HFFc6 (cell line): ENCODE data around the gene GCGR. TPM values are rescaled to one million over a fixed set of nuclear protein-coding genes. Genes with fewer than 3 reads are reported as not detected.

Source experiments
- DNase-seq: peaks from one replicate; pipeline ENCODE4 v3.0.0-alpha.2; 2018
- H3K27ac Mint-ChIP-seq: 2 replicates; pipeline ENCODE4 v1.8.0; 2020; ENCODE audit warnings: mild to moderate bottlenecking, mixed read lengths
- H3K27me3 Mint-ChIP-seq: 2 replicates; pipeline ENCODE4 v1.8.0; 2021; ENCODE audit warnings: mild to moderate bottlenecking, moderate library complexity, mixed read lengths; ENCODE audit not compliant: insufficient read depth
- H3K36me3 Mint-ChIP-seq: 2 replicates; pipeline ENCODE4 v1.8.0; 2021; ENCODE audit warnings: low read depth, mixed read lengths
- H3K4me1 Mint-ChIP-seq: 2 replicates; pipeline ENCODE4 v1.8.0; 2020; ENCODE audit warnings: low read depth, mixed read lengths
- H3K4me3 Mint-ChIP-seq: 2 replicates; pipeline ENCODE4 v1.8.0; 2020; ENCODE audit warnings: mild to moderate bottlenecking, moderate library complexity, mixed read lengths
- H3K9me3 Mint-ChIP-seq: 2 replicates; pipeline ENCODE4 v1.8.0; 2020; ENCODE audit warnings: mild to moderate bottlenecking, mixed read lengths
- long read RNA-seq: library from polyadenylated mRNA; unstranded; transcript quantifications from one replicate; pipeline ENCODE4 v2.0.0, GENCODE V29; 2019
- total RNA-seq, 6 experiments: library from RNA; stranded (reverse); fragmentation: NEBNext Ultra II Directional; extraction: Animal tissue kit (Norgen Biotek cat#: 25700); gene quantifications; 2 replicates in 1 of 6; 3 replicates in 5 of 6; pipeline ENCODE4 v1.2.3, GENCODE V29; 2021
- TF ChIP-seq, protein P1 (sequence below): fragments of 200-600 bp; sonication (generic); IDR thresholded peaks from 2 replicates; pipeline ENCODE4 v1.5.0; 2021; ENCODE audit warnings: antibody characterized with exemption, mild to moderate bottlenecking

GCGR gene
- total RNA-seq = not detected
- long read RNA-seq = 0 reads

- no peaks in the 10 kb centered on the region for H3K4me1 Mint-ChIP-seq
- no peak for DNase-seq
- H3K27ac Mint-ChIP-seq = no peak within 1 kb of the TSS
- no peaks in the 10 kb centered on the region for H3K36me3 Mint-ChIP-seq
- peaks cover 5% of the 10 kb centered on the region; the same call in 1 of the 2 replicates for H3K9me3 Mint-ChIP-seq
- H3K4me3 Mint-ChIP-seq = no peak within 1 kb of the TSS
- peaks cover 33% of the 10 kb centered on the region for H3K27me3 Mint-ChIP-seq
- TF ChIP-seq, protein P1, sequence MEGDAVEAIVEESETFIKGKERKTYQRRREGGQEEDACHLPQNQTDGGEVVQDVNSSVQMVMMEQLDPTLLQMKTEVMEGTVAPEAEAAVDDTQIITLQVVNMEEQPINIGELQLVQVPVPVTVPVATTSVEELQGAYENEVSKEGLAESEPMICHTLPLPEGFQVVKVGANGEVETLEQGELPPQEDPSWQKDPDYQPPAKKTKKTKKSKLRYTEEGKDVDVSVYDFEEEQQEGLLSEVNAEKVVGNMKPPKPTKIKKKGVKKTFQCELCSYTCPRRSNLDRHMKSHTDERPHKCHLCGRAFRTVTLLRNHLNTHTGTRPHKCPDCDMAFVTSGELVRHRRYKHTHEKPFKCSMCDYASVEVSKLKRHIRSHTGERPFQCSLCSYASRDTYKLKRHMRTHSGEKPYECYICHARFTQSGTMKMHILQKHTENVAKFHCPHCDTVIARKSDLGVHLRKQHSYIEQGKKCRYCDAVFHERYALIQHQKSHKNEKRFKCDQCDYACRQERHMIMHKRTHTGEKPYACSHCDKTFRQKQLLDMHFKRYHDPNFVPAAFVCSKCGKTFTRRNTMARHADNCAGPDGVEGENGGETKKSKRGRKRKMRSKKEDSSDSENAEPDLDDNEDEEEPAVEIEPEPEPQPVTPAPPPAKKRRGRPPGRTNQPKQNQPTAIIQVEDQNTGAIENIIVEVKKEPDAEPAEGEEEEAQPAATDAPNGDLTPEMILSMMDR = no peak
Measured at GRCh38 chr17:81803728-81804558, at the start of gene GCGR. TSS of gene GCGR (plus strand) at chr17:81804150. CDS start at chr17:81809019, 4,869 bp downstream.

- Mint-ChIP-seq H3K27ac (no peak overlapping the region), H3K4me3 (no peak overlapping the region), H3K27me3 (peaks cover 2% of the 10 kb centered on the region), H3K4me1 (no peaks in the 10 kb centered on the region), H3K9me3 (no peaks in the 10 kb centered on the region), H3K36me3 (no peaks in the 10 kb centered on the region)
- no peak for DNase-seq
- TF ChIP-seq, protein P1 = no peak
Measured at GRCh38 chr17:81792675-81793615, 11.0 kb upstream of the GCGR start.

GRCh38 chr17:81794074-81794476, 9.9 kb upstream of the GCGR start:
- Mint-ChIP-seq H3K4me3 (no peak overlapping the region), H3K27me3 (peaks cover 2% of the 10 kb centered on the region), H3K4me1 (no peaks in the 10 kb centered on the region)

DNA sequence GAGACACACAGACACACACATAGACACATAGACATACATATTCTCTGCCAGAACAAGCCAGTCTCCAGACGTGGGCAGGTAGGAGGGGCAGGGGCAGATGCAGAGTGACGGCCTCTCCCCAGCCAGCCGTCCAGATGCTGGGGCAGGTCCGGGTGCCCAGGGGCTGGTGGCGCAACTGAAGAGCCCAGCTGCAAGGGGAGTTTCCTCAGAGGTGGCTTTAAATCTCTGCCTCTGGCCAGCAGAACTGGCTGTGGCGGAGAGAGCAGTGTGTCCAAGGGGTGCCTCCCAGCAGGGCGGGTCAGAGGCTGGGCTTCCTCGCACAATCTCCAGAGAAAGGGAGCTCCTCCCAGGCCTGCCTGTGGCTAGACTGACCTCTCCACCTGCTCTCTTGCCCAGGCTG, 9.4 kb upstream of the GCGR start:
- Mint-ChIP-seq H3K4me1 (no peaks in the 10 kb centered on the region), H3K27ac (no peak overlapping the region), H3K9me3 (0 out of 2 replicates have a peak, but pooled peaks cover 4% of the 10 kb centered on the region), H3K36me3 (no peaks in the 10 kb centered on the region), H3K27me3 (peaks cover 2% of the 10 kb centered on the region), H3K4me3 (no peak overlapping the region)
- TF ChIP-seq, protein P1 = no peak
- no peak for DNase-seq

More at GRCh38 chr17:81794074-81794476, 9.9 kb upstream of the GCGR start:
- no peak for DNase-seq
- no peak overlapping the region for H3K27ac Mint-ChIP-seq
- H3K36me3 Mint-ChIP-seq = no peaks in the 10 kb centered on the region
- TF ChIP-seq, protein P1 = no peak
- H3K9me3 Mint-ChIP-seq = no peaks in the 10 kb centered on the region

DNA sequence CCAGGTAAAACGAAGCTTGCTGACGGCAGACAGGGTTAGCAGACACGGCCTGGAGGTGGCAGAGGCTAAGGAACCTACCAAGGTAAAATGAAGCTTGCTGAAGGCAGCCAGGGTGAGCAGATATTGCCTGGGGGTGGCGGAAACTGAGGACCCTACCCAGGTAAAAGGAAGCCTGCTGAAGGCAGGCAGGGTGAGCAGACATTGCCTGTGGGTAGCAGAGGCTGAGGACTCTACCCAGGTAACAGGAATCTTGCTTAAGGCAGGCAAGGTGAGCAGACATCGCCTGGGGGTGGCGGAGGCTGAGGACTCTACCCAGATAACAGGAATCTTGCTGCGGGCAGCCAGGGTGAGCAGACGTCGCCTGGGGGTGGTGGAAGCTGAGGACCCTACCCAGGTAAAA, 2.6 kb upstream of the GCGR start:
- DNase-seq = no peak
- TF ChIP-seq, protein P1 = no peak
- Mint-ChIP-seq H3K27ac (no peak overlapping the region), H3K4me1 (no peaks in the 10 kb centered on the region), H3K9me3 (0 out of 2 replicates have a peak, but pooled peaks cover 5% of the 10 kb centered on the region), H3K4me3 (no peak overlapping the region), H3K36me3 (no peaks in the 10 kb centered on the region), H3K27me3 (peaks cover 25% of the 10 kb centered on the region)
